ENCODE data around the gene RABL6.
"Not testable (repeated sequence)": the region's sequence is repeated elsewhere in the genome, so short reads cannot be mapped to it uniquely, and the experiment has no call there.

The RABL6 gene

DNA sequence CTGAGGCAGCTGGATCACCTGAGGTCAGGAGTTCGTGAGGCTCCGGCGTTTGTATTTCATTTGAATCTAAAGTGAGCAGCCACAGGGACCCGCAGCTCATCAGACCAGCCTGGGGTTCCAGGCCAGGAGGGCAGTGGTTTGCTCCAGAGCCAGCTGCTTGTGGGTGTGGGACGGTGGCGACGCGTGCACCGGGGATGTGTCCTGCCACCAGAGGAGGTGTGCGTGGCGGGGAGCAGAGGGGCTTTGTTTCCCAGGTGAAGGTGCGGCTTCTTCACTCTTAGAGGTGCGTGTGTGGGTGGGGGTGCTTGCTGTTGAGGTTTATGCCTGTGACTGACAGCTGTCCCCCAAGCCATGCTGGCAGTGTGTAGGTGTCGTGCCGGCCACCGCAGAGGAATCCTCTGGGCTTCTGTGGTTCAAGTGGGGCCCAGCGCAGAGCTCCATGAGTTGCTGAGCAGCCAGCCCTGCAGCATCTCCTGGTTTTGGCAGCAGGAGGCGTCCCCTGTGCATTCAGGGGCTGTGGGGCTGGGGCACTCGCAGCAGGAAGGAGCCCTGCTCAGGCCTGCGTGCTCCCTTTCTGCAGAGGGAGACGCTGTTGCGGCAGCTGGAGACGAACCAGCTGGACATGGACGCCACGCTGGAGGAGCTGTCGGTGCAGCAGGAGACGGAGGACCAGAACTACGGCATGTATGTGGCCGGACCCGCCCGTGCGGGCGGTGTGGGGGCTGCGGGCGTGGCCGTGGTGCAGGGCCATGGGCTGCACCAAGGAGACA lies 27.6 kb downstream of the RABL6 start:
- no peak for DNase-seq (ENCODE audit: low spot score)

DNA sequence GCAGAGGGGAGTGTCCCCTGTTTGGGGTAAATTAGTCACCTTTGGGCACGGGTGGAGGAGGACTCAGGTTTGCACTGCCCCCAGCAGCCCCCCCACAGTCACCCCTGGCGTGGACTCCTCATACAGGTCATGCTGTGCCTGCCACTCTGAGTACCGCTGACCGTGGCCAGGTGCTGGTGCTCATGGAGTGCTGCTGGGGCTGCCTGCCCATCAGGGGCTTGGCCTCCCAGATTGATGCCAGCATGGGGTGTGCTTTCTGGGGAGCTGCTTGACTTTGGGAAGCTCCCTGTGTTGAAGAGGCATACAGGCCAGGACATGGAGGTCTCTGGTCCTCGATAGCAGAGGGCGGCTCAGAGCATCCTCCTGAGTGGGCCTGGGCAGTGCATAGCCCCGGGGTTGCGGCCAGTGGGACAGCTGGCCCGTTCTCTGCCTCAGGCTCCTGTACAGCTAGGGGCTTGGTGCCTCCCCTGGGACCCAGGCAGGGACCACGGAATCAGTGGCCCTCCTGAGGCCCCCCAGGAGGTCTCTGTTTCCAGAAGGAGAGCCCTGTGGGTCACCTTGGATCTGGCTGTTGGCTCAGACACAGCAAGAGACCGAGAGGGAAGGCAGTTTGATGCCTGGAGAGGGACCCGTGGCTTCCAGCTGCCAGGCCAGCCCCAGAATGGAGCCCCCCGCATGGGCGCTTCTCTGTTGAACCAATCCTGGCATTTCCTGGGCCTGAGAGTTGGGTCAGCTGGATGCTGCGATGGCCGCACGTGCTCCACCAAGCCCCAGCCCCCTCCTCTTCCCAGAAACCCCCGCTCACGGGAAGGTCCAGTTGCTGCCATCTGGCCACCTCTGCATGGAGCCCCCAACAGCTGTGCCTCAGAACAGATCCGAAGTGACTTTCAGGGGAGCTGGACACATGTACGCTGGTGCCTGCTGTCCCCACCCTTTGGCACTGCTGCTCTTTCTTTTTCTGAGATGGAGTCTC lies 28.5 kb downstream of the RABL6 start:
- no peak for DNase-seq (ENCODE audit: low spot score)

DNA sequence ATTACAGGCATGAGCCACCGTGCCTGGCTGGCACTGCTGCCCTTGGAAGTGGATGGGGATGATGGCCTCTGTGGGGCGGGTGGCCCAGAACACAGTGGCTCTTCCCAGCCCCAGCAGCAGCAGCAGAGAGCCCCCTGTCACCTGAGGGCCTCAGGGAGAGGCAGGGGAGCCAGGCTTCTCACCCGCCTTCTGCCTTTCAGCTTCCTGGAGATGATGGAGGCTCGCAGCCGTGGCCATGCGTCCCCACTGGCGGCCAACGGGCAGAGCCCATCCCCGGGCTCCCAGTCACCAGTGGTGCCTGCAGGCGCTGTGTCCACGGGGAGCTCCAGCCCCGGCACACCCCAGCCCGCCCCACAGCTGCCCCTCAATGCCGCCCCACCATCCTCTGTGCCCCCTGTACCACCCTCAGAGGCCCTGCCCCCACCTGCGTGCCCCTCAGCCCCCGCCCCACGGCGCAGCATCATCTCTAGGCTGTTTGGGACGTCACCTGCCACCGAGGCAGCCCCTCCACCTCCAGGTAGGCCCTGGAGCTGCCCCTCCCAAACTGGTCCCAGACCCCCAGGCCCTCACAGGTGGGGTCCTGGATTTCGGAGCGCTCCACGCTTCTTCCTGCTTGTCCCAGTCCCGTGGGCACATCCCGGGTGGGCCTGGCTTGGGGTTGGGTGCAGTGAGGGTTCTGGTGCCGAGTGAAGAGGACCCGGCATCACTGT lies 29.6 kb downstream of the RABL6 start:
- no peak for DNase-seq (ENCODE audit: low spot score)

DNA sequence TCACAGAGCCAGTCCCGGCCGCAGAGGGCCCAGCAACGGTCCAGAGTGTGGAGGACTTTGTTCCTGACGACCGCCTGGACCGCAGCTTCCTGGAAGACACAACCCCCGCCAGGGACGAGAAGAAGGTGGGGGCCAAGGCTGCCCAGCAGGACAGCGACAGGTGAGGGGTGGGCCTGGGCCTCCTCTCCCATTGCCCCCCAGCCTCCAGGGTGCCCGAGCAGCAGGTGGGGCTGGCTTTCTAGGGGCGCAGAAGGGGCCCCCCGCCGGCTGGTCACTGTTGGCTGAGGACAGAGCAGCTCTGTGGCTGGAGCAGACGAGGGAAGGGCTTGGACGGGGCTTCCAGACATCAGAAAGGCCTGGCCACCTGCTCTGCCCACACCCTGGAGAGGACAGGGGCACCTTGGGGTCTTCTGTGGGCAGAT lies 30.1 kb downstream of the RABL6 start:
- not testable (repeated sequence) for DNase-seq (ENCODE audit: low spot score)

DNA sequence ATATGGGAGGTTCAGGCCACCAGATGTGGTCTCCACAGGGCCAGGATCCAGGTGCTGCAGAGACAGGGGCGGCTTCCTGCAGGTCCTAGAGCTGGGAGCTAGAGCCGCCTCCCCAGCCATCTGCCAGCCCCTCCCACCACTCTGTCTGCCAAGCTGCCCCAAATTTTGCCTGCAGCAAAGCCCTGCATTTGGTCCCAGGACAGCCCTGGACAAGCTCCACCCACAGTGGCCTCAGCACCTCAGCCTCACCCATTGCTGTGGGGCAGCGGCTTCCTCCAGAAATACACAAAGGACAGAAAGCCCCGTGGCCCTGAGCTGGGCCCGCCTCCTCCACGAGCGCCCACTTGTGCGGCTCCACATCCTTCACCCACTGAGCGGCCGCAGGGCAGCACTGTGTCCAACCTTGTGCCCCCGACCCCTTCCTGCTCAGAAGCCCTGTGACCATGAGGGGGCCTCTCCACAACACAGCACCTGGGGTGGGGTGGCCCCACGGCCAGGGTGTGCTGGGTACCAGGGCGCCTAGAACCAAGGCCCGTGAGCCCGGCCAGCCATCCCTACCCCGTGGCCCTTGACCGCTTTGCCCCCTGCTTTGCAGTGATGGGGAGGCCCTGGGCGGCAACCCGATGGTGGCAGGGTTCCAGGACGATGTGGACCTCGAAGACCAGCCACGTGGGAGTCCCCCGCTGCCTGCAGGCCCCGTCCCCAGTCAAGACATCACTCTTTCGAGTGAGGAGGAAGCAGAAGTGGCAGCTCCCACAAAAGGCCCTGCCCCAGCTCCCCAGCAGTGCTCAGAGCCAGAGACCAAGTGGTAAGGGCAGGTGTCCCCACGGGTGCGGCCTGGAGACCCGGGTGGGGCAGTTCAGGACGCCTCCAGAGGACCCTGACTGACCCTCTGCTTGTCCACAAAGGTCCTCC lies 30.8 kb downstream of the RABL6 start:
- DNase-seq (ENCODE audit: low spot score) = no peak

DNA sequence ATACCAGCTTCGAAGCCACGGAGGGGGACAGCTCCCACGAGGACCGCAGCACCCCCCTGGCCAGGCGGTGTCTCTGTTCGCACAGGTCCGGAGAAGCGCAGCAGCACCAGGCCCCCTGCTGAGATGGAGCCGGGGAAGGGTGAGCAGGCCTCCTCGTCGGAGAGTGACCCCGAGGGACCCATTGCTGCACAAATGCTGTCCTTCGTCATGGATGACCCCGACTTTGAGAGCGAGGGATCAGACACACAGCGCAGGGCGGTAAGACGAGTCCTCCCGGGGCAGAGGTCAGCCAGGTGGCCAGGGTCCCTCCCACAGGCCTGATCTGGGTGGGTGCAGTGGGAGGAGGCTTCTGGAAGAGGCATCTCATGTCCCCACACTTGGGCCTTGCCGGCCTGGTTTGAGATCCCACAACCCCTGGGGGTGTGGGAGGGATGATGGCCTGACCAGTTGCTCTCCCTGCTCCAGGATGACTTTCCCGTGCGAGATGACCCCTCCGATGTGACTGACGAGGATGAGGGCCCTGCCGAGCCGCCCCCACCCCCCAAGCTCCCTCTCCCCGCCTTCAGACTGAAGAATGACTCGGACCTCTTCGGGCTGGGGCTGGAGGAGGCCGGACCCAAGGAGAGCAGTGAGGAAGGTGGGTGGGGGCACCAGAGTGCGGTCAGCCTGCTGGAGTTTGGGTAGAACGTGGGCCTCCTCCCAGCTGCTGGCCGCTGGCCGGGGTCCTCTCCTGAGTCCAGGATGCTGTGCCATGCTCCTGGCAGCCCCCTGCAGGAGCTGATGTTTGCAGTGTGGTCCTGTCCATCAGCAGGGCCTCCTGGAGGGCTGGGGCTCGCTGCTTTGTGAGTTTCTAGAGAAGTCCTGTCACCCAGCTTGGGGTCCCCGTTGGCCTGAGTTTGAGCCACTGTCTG lies 31.7 kb downstream of the RABL6 start:
- no peak for DNase-seq (ENCODE audit: low spot score)

DNA sequence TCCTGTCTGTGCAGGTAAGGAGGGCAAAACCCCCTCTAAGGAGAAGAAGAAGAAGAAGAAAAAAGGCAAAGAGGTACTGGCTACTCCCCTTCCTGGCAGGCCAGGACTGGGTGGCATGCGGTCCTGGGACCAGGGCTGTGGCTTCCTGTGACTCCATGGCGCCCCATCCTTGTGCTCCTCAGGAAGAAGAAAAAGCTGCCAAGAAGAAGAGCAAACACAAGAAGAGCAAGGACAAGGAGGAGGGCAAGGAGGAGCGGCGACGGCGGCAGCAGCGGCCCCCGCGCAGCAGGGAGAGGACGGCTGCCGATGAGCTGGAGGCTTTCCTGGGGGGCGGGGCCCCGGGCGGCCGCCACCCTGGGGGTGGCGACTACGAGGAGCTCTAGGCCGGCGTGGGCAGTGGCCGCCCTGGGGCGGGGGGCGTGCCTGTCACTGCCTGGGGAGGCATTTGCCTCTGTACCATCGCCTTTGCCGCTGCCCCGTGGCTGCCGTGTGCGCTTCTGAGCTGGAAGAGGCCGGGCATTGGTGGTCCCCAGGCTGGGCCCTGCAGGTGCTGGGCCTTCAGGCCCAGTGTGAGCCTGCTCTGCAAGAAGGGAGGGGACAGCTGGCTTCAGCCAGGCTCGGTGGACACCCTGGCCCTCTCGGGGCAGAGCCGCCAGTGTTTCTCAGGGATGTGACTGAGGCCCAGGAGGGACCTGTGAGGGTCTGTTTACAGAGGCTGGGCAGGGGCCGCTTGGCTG lies 32.6 kb downstream of the RABL6 start:
- no peak for DNase-seq (ENCODE audit: low spot score)

DNA sequence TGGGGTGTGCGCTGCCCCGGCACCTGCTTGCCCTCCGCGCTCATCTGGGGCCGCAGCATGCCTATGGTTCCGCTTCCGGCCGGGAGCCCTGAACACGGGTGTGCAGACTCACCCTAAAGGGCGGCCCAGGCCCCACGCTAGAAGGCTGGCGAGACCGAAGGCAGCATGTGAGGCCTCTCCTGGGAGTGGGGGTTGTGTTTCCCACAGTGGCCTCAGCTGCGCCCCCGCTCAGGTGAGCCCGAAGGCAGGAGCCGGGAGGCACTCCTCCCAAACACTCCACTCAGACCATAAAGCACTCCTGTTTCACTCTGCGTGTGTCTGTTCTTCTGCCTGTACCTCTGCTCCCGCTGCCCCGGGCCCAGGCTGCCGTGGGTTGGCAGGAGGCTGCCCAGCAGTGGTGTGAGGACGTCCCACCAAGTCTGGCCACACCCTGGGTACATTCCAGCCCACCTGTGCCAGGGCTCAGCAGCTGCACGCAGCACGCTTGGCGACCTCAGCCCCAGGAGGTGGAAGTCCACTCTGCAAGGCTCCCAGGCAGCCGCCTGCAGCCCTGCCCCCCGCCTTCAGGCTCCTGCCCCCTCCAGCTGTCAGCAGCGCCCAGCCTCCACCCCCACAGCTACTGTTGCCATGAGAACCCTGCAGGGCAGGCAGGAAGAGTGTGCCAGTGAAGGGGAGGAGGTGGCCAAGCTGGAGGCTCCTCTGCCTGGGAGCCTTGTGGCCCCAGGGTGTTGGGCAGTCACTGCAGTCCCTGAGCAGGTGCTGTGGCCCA lies 33.3 kb downstream of the RABL6 start:
- DNase-seq (ENCODE audit: low spot score) = peak; percentile 77

DNA sequence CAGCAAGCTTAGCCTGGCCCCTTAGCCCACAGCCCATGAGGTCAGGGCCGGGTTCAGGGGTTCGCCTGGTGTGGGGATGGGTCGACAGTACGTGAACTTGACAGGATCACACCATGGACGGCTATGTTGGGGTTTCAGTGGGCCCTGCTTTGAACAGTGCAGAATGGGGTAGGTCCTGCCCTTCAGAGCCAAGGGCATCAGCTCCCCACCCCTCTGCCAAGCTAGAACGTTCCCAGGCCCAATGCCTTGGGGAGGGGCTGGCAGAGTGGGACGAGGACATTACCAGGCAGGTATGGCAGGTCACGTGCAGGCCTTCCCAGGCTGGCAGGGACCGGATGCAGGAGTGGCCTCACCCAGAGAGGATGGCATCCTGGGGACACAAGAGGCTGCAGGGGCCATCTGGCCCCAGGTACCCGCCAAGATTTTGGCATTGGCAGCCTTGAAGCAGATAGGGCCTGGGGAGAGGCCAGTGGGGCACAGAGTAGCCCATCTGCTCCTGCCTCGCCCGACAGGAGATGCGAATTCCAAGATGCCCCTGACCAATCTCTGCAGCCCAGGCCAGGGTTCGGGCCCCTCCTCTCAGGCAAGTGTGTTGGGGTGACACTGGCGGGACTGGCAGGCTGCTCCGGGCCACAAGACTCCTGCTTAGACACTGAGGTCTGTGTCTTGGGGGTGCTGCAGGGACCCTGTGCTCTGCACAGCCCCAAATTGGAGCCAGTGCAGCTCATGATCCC lies 34.1 kb downstream of the RABL6 start:
- peak; percentile 93 for DNase-seq (ENCODE audit: low spot score)

DNA sequence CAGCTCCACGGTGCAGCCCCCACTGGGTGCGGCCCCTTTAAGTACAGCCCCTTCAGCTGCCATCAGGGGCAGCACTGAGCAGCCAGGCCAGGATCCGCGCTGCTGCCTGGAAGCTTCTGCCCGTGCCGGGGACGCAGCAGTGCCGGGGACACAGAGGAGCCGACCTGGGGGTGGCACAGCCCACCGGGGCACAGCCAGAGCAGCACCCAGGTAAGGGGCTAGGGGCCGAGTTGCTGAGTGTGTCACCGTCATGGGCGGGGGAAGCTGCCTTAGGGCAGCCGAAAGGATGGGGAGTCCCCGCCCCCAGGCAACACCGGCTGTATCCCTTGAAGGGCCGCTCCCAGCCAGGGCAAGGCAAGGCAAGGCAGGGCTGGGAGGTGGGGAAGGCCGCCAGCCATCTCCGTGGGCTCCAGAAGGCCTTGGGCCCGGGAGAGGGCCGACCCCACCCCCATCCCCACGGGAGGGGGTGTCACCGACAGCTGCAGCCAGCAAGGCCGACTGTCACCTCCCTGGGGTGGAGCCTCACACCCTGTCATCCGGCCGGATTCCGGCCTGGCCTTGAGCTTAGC lies 34.7 kb downstream of the RABL6 start, which contains the start of gene AJM1:
TSS of gene AJM1 (plus strand) at position 99 of the 569 bp plus-strand sequence. CDS start 1,937 bp downstream, outside the sequence.
- DNase-seq (ENCODE audit: low spot score) = peak; percentile 93

DNA sequence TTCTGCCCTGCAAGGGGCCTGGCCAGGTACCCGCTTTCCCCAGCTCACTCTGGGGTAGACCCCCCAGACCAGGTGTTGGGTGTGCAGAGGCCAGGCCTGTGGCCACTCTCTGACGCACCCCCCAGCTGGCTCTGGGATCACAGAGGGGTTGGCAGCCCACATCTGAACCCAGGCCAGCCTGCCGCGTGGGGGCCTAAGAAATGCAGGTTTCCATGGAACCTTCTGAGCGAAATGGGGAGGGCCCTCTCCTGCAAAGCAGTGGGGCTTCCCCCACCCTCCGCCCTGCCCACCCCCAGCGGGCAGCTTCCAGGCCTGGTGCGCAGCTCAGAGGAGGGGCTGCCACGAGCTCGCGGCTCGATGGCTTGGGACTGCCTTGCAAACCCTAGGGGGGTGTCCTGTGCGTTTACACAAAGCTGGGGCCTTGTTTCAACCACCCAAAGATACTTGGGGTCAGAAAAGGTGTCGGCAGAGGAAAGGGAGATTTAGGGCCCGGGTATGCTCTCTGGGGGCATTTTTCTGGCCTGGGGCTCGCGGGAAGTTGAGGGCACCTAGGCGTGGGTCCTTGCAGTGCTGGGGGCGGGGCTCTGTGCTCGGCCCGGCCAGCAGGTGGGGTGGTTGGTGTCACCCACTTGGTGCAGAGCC lies 35.5 kb downstream of the RABL6 start:
- DNase-seq (ENCODE audit: low spot score) = not testable (repeated sequence)

DNA sequence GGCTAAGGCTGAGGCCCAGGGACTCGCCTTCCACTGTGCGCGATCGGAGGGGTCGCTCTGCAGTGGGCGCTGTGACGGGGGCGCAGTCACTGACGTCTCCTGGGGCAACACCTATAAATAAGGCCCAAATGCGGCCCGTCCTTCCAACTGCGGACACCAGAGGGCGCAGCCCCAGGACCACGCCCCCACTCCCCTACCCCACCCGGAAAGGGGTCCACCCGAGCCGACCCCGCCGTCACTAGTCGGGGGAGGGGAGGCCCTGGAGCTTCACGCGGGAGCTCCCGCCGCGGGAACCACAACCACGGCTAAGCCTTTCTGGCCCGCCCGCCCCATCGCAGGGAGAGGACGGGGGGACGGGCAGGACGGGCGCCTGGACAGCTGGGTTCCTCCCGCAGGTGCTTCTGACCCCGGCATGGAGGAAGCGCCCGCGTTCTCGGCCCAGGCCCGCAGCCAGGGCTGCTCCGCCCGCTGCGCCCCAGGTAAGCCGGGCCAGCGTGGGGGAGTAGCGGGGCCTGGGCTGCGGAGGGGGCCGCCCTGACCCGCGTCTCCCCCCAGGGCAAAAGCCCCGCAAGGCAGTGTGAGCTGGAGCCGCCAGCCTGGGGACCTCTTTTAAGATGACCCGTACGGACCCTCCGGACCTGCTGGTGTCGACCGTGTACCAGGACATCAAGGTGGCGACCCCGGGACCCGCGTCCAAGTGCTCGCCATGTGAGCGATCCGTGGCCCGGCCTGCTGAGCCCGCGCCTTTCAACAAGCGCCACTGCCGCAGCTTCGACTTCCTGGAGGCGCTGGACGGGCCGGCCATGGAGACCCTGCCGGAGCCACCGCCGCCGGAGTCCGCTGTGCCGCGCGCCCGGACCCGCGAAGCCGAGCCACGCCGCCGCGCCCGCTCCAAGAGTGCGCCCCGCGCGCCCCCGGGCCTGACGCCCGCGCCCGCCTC lies 36.3 kb downstream of the RABL6 start:
- not testable (repeated sequence) for DNase-seq (ENCODE audit: low spot score)

DNA sequence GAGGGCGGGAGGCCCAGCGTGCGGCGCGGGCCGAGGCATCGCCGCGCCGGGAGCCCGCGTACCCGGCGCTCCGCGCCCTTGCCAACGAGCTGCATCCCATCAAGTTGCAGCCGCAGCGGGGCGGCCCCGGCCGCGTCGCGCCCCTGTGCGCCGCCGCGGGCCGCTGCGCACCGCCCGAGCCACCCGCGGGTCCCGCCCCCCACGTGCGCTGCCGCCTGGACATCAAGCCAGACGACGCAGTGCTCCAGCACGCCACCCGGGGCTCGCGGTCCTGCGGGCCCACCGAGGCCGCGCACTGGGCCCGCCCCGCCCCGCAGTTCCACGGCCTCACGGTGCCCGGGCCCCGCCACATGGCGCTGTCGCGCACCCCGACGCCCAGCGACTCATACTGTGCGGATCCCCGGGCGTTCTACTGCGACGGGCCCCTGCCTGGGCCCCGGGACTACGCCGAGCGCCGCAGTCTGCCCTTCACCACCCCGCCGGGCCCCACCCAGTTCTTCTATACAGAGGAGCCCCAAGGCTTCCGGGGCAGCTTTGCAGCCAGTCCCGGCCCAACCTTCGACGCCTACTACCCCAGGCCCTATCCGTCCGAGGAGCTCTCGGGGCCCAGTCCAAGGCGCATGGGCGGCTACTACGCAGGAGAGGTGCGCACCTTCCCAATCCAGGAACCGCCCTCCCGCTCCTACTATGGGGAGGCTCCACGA lies 37.2 kb downstream of the RABL6 start:
- no peak for DNase-seq (ENCODE audit: low spot score)

DNA sequence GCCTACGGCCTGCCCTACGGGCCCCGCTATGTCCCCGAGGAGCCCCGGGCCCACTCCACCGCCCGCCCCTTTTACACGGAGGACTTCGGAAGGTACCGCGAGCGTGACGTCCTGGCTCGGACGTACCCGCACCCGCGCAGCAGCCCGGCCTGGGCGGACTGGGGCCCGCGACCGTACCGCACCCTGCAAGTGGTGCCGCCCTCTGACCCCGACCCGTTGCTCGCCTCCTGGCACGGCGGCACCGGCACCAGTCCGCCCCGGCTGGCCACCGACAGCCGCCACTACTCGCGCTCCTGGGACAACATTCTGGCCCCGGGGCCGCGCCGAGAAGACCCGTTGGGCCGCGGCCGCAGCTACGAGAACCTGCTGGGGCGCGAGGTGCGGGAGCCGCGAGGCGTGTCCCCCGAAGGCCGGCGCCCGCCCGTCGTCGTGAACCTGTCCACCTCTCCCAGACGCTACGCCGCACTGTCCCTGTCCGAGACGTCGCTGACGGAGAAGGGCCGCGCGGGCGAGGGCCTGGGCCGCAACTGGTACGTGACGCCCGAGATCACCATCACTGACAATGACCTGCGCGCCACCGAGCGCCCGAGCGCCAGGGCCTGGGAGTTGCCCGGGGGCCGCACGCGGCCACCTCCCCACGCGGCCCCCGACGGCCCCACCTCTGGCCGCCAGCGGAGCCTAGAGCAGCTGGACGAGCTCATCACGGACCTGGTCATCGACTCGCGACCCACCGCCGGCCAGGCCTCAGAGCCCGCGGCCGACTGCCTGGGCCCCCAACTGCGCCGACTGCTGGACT lies 37.9 kb downstream of the RABL6 start:
- no peak for DNase-seq (ENCODE audit: low spot score)

All from cerebellar cortex (tissue), 1 donor.